AG04450 (cell line): ENCODE data around the gene CACNA2D3. TPM values are rescaled to one million over a fixed set of nuclear protein-coding genes. Genes with fewer than 3 reads are reported as not detected.

ENCODE experiments used
- CTCF ChIA-PET: fragments of 300-600, 350-600 bp; formaldehyde crosslinking; extraction: SDS; loops from one replicate; lab custom pipeline; 2022; ENCODE audit warnings: antibody characterized with exemption, inconsistent platforms; lab: Charles Lee
- POLR2A ChIA-PET: fragments of 350-600 bp; formaldehyde crosslinking; extraction: SDS; loops from one replicate; lab custom pipeline; 2021; ENCODE audit warnings: antibody characterized with exemption, inconsistent platforms; lab: Yijun Ruan, JAX
- DNase-seq: peaks from one replicate; pipeline ENCODE4 v3.0.0-alpha.2; 2011; ENCODE audit warnings: low read depth, low spot score
- H3K27ac ChIP-seq: one replicate; pipeline ENCODE4 v1.5.1; 2012; ENCODE audit warnings: low read depth, low read length, control low read depth
- H3K27me3 ChIP-seq: one replicate; pipeline ENCODE4 v1.6.0; 2012; ENCODE audit warnings: low read length; ENCODE audit not compliant: control insufficient read depth, insufficient read depth
- H3K4me3 ChIP-seq: 2 replicates; pipeline ENCODE4 v1.5.1; 2011; ENCODE audit warnings: mild to moderate bottlenecking, low read depth, low read length, control low read depth
- H3K9me3 ChIP-seq: 2 replicates; pipeline ENCODE4 v1.5.1; 2012; ENCODE audit warnings: low read length; ENCODE audit not compliant: control insufficient read depth, insufficient read depth
- polyA plus RNA-seq: library from polyadenylated mRNA; depleted of rRNA; stranded (reverse); fragments of >200 nt; gene quantifications from 2 replicates; pipeline ENCODE4 v1.2.3, GENCODE V29; 2011
- TF ChIP-seq, protein P1 (sequence below): IDR thresholded peaks from 2 replicates; pipeline ENCODE4 v1.5.1; 2011; ENCODE audit warnings: low read depth, low read length, control low read depth, inconsistent platforms

CACNA2D3 gene
- polyA plus RNA-seq, 1 experiment = 0.32 TPM

DNA sequence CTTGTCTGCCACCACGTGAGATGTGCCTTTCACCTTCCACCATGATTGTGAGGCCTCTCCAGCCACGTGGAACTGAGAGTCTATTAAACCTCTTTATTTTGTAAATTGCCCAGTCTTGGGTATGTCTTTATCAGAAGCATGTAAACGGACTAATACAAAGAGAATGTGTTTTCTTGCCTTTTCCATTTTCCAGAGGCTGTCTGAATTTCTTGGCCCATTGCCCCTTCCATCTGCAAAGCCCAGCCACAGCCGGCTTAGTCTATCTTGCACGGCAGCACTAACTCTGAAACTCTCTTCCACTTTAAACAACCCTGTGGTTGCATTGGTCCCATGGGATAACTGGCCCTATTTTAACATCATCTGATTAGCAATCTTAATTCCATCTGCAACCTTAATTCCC is 590.2 kb downstream of the CACNA2D3 start:
- DNase-seq = no peak
- POLR2A ChIA-PET = no interaction called here
- TF ChIP-seq, protein P1, sequence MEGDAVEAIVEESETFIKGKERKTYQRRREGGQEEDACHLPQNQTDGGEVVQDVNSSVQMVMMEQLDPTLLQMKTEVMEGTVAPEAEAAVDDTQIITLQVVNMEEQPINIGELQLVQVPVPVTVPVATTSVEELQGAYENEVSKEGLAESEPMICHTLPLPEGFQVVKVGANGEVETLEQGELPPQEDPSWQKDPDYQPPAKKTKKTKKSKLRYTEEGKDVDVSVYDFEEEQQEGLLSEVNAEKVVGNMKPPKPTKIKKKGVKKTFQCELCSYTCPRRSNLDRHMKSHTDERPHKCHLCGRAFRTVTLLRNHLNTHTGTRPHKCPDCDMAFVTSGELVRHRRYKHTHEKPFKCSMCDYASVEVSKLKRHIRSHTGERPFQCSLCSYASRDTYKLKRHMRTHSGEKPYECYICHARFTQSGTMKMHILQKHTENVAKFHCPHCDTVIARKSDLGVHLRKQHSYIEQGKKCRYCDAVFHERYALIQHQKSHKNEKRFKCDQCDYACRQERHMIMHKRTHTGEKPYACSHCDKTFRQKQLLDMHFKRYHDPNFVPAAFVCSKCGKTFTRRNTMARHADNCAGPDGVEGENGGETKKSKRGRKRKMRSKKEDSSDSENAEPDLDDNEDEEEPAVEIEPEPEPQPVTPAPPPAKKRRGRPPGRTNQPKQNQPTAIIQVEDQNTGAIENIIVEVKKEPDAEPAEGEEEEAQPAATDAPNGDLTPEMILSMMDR = no peak

DNA sequence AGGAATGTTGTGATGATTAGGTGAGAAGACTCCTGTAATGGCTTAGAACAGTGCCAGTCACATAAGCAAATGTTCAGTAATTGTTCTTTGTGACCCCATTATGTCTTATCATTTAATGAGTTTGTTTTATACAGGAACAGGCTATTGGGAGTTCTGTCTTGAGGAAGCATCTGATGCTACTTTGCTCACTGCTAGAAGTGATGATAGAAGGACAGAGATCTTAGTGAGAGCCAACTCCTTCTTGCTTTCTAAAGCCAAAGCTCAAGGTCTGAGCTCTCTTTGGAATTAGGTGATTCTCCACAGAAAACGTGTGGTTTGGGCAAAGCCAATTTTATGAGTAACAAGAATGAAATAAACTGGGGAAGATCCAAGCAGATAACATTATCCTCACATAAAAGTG is 590.7 kb downstream of the CACNA2D3 start:
- Histone ChIP-seq H3K27me3 (no peaks in the 10 kb centered on the region), H3K9me3 (no peaks in the 10 kb centered on the region; the same call in 1 of the 2 replicates), H3K4me3 (no peak overlapping the region), H3K27ac (no peak overlapping the region)
- no peak for DNase-seq
- TF ChIP-seq, protein P1 = no peak
- ChIA-PET POLR2A (no interaction called here), CTCF (no interaction called here)

More for the DNA sequence above, 590.2 kb downstream of the CACNA2D3 start:
- CTCF ChIA-PET = no interaction called here
- Histone ChIP-seq H3K27ac (no peak overlapping the region), H3K9me3 (no peaks in the 10 kb centered on the region; the same call in 1 of the 2 replicates), H3K4me3 (no peak overlapping the region), H3K27me3 (no peaks in the 10 kb centered on the region)

DNA sequence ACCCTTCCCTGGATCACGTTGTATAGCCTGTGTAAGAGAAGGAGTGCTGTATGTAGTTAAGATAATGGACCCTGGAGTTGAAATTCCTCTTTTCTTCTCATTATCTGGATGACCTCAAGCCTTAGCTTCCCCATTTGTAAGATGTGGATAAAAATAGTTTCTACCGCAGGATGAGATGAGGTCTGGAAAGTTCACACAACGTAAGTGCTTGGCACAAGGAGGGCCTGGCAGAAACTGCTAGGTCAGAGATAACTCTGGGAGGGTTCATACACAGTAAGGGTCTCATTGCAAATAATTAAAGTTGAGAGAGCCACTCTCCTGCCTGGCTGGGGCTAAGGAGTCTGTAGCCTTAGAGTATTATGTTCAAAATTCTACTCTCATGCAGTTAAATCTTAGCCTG is 591.1 kb downstream of the CACNA2D3 start:
- CTCF ChIA-PET = no interaction called here
- no peak for DNase-seq
- H3K27me3 ChIP-seq = no peaks in the 10 kb centered on the region
- TF ChIP-seq, protein P1 = no peak
- POLR2A ChIA-PET = no interaction called here
- H3K9me3 ChIP-seq = no peaks in the 10 kb centered on the region; the same call in 1 of the 2 replicates
- no peak overlapping the region for H3K27ac ChIP-seq
- H3K4me3 ChIP-seq = no peak overlapping the region

DNA sequence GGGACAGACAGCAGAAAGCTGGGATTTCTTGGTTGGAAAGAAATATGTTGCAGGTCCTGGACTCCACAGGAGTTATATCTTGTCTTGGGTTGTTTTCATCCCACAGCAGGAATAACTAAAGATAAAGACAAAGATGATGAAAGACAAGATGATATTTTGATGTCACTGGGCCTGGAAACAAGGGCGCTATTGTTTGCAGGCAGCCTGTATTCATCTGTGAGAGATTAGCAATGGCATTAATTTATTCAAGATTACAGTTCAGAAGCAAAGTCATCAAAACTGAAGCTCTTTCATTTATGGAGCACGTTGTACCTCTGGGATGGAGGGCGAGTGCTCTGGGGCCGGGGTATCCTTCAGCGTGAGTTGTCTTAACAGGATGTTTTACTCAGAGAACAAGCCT is 591.7 kb downstream of the CACNA2D3 start:
- Histone ChIP-seq H3K9me3 (no peaks in the 10 kb centered on the region; the same call in 1 of the 2 replicates), H3K27me3 (no peaks in the 10 kb centered on the region), H3K4me3 (no peak overlapping the region), H3K27ac (no peak overlapping the region)
- ChIA-PET CTCF (no interaction called here), POLR2A (no interaction called here)
- DNase-seq = no peak
- TF ChIP-seq, protein P1 = no peak

DNA sequence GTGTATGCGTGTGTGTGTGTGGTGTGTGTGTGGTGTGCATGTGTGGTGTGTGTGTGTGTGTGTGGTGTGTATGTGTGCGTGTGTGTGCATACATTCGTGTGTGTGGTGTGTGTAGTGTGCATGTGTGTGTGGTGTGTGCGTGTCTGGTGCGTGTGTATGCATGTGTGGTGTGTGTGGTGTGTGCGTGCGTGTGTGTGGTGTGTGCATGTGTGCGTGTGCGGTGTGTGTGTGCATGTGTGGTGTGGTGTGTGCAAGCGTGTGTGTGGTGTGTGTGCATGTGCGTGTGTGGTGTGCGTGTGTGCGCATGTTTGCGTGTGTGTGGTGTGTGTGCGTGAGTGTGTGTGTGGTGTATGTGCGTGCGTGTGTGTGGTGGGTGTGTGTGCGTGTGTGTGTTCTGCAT is 595.2 kb downstream of the CACNA2D3 start:
- H3K27me3 ChIP-seq = no peaks in the 10 kb centered on the region
- POLR2A ChIA-PET = no interaction called here
- TF ChIP-seq, protein P1 = no peak
- CTCF ChIA-PET = no interaction called here
- H3K27ac ChIP-seq = no peak overlapping the region
- no peak overlapping the region for H3K4me3 ChIP-seq
- DNase-seq = no peak
- H3K9me3 ChIP-seq = no peaks in the 10 kb centered on the region; the same call in 1 of the 2 replicates
